Activated naive CD4-positive, alpha-beta T cell (primary cell): ENCODE results near the gene DHRS1.

Experiments used
- DNase-seq, 4 experiments: peaks; one replicate each; lab custom pipeline; 2025; lab: John Stamatoyannopoulos, UW

Gene DHRS1

GRCh38 chr14:24309538-24310264 is 10.1 kb upstream of the DHRS1 start, which contains the start of gene LTB4R2:
LTB4R2 (plus strand) TSS chr14:24310140; CDS start chr14:24310665, 525 bp downstream.
- DNase-seq: no peak

- DNase-seq: no peak
Observed at GRCh38 chr14:24308342-24309124, 9.0 kb upstream of the DHRS1 start.

- peak in 3 of 4 experiments; percentile 12 to 38 (median 15) for DNase-seq
Observed at GRCh38 chr14:24307575-24308341, 8.2 kb upstream of the DHRS1 start, which contains the start of gene CIDEB. CIDEB (minus strand) TSS chr14:24307977; CDS start chr14:24307858, 119 bp downstream.

- DNase-seq: no peak
Observed at GRCh38 chr14:24307156-24307574, 7.6 kb upstream of the DHRS1 start.

- DNase-seq: no peak
Observed at GRCh38 chr14:24304019-24304387, 4.4 kb upstream of the DHRS1 start.

GRCh38 chr14:24300326-24300980 is 873 bp upstream of the DHRS1 start:
- DNase-seq: no peak

GRCh38 chr14:24298892-24299254 is 707 bp downstream of the DHRS1 start:
- no peak for DNase-seq

- DNase-seq: no peak
Observed at GRCh38 chr14:24297190-24297964, 2.2 kb downstream of the DHRS1 start.

- DNase-seq: peak in 3 of 4 experiments; percentile 31 to 50 (median 34)
Observed at GRCh38 chr14:24296341-24297157, 3.0 kb downstream of the DHRS1 start.

- DNase-seq: no peak
Observed at GRCh38 chr14:24293525-24293924, 6.1 kb downstream of the DHRS1 start.

GRCh38 chr14:24292118-24292807 is 7.3 kb downstream of the DHRS1 start:
- no peak for DNase-seq

- no peak for DNase-seq
Observed at GRCh38 chr14:24291446-24292117, 8.0 kb downstream of the DHRS1 start.

GRCh38 chr14:24290746-24291145 is 8.8 kb downstream of the DHRS1 start:
- DNase-seq: no peak

GRCh38 chr14:24289649-24290280 is 9.8 kb downstream of the DHRS1 start:
- DNase-seq: no peak

GRCh38 chr14:24286996-24287395 is 12.6 kb downstream of the DHRS1 start:
- no peak for DNase-seq

- no peak for DNase-seq
Observed at GRCh38 chr14:24285351-24285750, 14.2 kb downstream of the DHRS1 start.

- DNase-seq: no peak
Observed at GRCh38 chr14:24284501-24285035, 15.0 kb downstream of the DHRS1 start.

GRCh38 chr14:24283796-24284460 is 15.7 kb downstream of the DHRS1 start:
- no peak for DNase-seq
